ENCODE measurements around the gene IL16. TPM values are rescaled to one million over a fixed set of nuclear protein-coding genes. Genes with fewer than 3 reads are reported as not detected.
A peak's percentile ranks its signal among the peaks of the same experiment; 100 is the strongest.

Gene IL16
- total and polyA plus RNA-seq, 10 donors = 93.9 to 159 (median 128) TPM

DNA sequence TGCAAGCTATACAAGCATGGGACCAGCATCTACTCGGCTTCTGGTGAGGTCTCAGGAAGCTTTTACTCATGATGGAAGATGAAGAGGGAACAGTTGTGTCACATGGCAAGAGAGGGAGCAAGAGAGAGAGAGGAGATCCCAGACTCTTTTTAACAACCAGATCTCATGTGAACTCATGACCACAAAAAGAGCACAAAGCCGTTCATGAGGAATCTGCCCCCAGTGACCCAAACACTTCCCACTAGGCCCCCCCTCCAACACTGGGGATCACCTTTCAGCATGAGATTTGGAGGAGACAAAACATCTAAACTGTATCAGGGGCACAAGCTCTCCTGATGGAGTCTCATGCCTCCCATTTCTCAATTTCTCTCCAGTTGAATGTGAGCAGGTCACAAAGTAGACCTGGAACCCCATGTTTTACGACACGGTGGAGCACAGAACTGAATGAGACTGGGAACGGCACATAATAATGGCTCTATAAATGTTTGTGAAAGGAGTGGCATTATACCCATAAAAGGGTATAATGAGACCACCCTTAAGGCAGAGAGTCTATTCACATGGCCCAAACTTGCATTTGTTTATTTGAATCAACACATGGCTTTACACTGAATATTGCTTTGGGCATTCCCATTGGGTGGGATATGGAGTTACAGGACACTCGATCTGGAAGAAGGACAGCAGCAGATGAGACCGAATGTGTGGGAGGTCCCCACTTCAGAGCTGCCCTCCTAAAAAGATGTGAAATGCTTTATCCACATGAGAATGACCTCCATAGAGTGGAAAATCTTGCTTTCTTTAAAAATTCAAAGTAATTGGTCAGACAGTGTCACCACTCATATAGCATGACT is 38.8 kb downstream of the IL16 start:
- Histone ChIP-seq H3K27me3 (replicated peaks in 1 of 7) (no peaks in the 10 kb centered on the region), H3K4me1 (no peaks in the 10 kb centered on the region), H3K27ac (peak overlapping the region in 3 of 8 donors; percentile 31 to 47 (median 32)), H3K9me3 (peaks cover 0 to 16% (median 6%) of the 10 kb centered on the region in 8 donors), H3K4me3 (no peak overlapping the region), H3K36me3 (no peaks in the 10 kb centered on the region)
- intact Hi-C loops (cut with DNase I; ENCODE audit: low total_unique reads) = no loop called here
- DNase-seq = no peak
- no peak for TF ChIP-seq POLR2A (IDR thresholded peaks at IDR 0.05)
- TF ChIP-seq, protein P1, sequence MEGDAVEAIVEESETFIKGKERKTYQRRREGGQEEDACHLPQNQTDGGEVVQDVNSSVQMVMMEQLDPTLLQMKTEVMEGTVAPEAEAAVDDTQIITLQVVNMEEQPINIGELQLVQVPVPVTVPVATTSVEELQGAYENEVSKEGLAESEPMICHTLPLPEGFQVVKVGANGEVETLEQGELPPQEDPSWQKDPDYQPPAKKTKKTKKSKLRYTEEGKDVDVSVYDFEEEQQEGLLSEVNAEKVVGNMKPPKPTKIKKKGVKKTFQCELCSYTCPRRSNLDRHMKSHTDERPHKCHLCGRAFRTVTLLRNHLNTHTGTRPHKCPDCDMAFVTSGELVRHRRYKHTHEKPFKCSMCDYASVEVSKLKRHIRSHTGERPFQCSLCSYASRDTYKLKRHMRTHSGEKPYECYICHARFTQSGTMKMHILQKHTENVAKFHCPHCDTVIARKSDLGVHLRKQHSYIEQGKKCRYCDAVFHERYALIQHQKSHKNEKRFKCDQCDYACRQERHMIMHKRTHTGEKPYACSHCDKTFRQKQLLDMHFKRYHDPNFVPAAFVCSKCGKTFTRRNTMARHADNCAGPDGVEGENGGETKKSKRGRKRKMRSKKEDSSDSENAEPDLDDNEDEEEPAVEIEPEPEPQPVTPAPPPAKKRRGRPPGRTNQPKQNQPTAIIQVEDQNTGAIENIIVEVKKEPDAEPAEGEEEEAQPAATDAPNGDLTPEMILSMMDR (IDR thresholded peaks at IDR 0.05 in 8 of 11, conservative IDR thresholded peaks at IDR 0.05 in 3 of 11) = no peak
- TF ChIP-seq POLR2AphosphoS5 (IDR thresholded peaks at IDR 0.05) = no peak
- WGBS, 5 donors = 83 to 95% (median 92%) methylated on average over 7 of the region's 7 CpGs

DNA sequence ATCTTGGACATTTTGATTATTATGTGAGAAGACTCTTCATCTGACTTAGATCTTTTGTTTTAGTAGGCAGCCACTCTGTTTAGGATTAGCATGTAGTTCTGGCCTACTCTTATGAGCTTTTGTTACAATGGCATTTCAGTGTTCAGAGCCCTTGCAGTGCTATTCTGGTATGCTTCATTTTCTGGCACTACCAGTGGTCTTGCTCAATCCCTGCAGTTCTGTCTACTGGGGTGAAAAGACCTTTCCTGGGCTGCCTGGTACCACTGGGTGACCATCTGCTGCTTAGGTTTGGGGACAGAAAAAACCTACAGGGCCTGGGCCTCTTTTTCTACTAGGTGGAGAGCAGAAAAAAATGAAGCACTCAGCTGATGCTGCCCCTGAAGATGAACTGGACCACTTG is 42.5 kb downstream of the IL16 start:
- peaks cover 0 to 44% (median 36%) of the 10 kb centered on the region in 8 donors for H3K9me3 ChIP-seq
- no peak overlapping the region for H3K4me3 ChIP-seq
- no peaks in the 10 kb centered on the region for H3K27me3 ChIP-seq (replicated peaks in 1 of 7)
- no peaks in the 10 kb centered on the region for H3K36me3 ChIP-seq
- intact Hi-C loops (cut with DNase I; ENCODE audit: low total_unique reads) = no loop called here
- H3K27ac ChIP-seq = no peak overlapping the region
- no peaks in the 10 kb centered on the region for H3K4me1 ChIP-seq
- TF ChIP-seq POLR2AphosphoS5 (IDR thresholded peaks at IDR 0.05) (no peak), POLR2A (IDR thresholded peaks at IDR 0.05) (no peak)
- TF ChIP-seq, protein P1 (IDR thresholded peaks at IDR 0.05 in 8 of 11, conservative IDR thresholded peaks at IDR 0.05 in 3 of 11) = no peak
- DNase-seq = no peak

DNA sequence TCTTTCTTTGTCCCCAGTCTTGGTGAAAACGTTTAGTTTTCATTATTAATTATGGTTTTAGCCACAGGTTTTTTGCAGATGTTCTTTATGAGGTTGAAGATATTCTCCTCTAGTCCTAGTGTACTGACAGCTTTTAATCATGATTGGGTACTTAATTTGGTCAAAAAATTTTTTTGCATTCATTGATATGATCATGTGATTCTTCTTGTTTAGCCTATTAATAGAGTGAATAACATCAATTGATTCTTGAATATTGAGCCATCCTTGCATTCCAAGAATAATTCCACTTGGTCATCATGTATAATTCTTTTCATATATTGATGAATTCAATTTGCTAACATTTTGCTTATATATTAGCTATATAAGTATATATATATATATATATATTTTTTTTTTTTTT is 46.1 kb downstream of the IL16 start:
- H3K9me3 ChIP-seq = peaks cover 0 to 48% (median 39%) of the 10 kb centered on the region in 8 donors
- no peak overlapping the region for H3K27ac ChIP-seq
- H3K4me3 ChIP-seq = no peak overlapping the region
- DNase-seq = no peak
- TF ChIP-seq POLR2AphosphoS5 (IDR thresholded peaks at IDR 0.05) = no peak
- TF ChIP-seq, protein P1 (IDR thresholded peaks at IDR 0.05 in 8 of 11, conservative IDR thresholded peaks at IDR 0.05 in 3 of 11) = no peak
- TF ChIP-seq POLR2A (IDR thresholded peaks at IDR 0.05) = no peak
- no peaks in the 10 kb centered on the region for H3K4me1 ChIP-seq
- H3K36me3 ChIP-seq = no peaks in the 10 kb centered on the region
- intact Hi-C loops (cut with DNase I; ENCODE audit: low total_unique reads) = no loop called here
- H3K27me3 ChIP-seq (replicated peaks in 1 of 7) = no peaks in the 10 kb centered on the region
- WGBS, 5 donors = 40 to 75% (median 68%) methylated on average over 1 of the region's 1 CpG

DNA sequence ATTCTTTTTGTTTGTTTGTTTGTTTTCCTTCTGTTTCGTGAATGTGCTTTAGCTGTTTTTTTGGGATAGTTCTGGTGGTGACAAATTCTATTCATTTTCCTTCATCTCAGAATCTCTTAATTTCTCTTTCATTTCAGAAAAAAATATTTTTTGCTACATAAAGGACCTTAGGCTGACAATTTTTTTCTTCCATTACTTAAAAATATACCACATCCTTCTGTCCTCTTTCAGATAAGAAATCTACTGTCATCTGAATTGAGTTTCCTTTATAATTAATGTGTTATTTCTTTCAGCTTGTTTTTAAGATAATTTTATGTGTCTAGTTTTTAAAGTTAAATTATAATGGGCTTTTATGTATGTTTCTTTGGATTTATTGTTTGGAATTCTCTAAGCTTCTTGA is 47.6 kb downstream of the IL16 start:
- H3K4me1 ChIP-seq = no peaks in the 10 kb centered on the region
- no peak for DNase-seq
- intact Hi-C loops (cut with DNase I; ENCODE audit: low total_unique reads) = no loop called here
- H3K27ac ChIP-seq = no peak overlapping the region
- TF ChIP-seq, protein P1 (IDR thresholded peaks at IDR 0.05 in 8 of 11, conservative IDR thresholded peaks at IDR 0.05 in 3 of 11) = no peak
- TF ChIP-seq POLR2AphosphoS5 (IDR thresholded peaks at IDR 0.05) = no peak
- TF ChIP-seq POLR2A (IDR thresholded peaks at IDR 0.05) = no peak
- 45 to 80% (median 67%) methylated on average over 1 of the region's 1 CpG for WGBS, 5 donors
- no peaks in the 10 kb centered on the region for H3K27me3 ChIP-seq (replicated peaks in 1 of 7)
- peaks cover 0 to 48% (median 39%) of the 10 kb centered on the region in 8 donors for H3K9me3 ChIP-seq
- no peaks in the 10 kb centered on the region for H3K36me3 ChIP-seq
- no peak overlapping the region for H3K4me3 ChIP-seq
